Kidney tubule cell (primary cell): ENCODE measurements around the gene TALDO1.
"Not testable (repeated sequence)": the region's sequence is repeated elsewhere in the genome, so short reads cannot be mapped to it uniquely, and the experiment has no call there.

Experiments
- DNase-seq: peaks from one replicate; pipeline ENCODE4 v3.0.0-alpha.2; 2018; ENCODE audit warnings: low spot score

The TALDO1 gene

DNA sequence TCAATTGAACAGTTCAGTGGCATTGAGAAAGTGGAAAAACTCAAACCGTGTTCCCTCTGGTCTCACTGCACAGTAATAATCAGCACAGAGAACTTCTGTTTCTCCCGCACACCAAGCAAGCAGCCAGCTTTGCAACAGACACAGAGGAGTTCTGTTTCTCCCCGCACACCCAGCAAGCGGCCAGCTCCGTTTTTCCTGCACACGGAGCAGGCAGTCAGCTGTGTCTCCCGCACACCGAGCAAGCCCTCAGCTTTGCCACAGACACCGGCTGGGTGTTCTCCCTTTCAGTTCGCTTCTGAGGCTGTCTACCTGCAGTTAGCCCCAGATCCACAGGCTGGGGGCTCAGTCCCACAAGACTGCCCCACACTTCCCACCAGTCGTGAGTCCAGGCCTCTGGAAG, 9.9 kb upstream of the TALDO1 start:
- no peak for DNase-seq

DNA sequence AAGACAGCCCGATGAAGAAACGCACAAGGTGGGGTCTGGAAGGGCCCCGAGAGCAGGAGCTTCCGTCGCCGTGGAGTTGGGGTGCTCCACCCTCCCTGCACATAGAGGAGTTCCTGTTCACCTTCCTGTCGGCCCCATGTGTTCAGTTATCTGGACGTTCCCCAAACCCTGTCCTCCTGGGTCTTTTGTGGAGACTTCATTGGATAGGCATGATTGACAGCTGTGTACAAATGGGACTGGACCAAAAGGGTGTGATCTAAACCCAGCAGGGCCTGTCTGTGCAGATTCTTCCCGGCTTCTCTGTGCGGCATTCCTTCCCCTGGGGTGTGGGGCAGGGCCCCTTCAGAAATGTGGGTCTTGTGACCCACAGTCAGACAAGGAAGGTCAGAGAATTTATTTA, 9.4 kb upstream of the TALDO1 start:
- DNase-seq: not testable (repeated sequence)

DNA sequence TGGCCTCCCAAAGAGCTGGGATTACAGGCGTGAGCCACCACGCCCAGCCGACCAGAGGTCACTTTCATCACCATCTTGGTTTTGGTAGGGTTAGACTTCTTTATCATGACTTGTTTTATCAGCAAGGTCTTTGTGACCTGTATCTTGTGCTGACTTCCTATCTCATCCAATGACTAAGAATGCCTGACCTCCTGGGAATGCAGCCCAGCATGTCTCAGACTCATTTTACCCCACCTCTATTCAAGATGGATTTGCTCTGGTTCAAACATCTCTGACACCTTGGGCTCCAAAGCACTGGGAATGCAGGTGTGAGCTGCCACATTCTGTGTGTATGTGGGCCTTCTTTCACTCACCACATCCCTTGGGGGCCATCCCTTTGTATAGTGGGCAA, 5.1 kb upstream of the TALDO1 start:
- peak; percentile 26 for DNase-seq

DNA sequence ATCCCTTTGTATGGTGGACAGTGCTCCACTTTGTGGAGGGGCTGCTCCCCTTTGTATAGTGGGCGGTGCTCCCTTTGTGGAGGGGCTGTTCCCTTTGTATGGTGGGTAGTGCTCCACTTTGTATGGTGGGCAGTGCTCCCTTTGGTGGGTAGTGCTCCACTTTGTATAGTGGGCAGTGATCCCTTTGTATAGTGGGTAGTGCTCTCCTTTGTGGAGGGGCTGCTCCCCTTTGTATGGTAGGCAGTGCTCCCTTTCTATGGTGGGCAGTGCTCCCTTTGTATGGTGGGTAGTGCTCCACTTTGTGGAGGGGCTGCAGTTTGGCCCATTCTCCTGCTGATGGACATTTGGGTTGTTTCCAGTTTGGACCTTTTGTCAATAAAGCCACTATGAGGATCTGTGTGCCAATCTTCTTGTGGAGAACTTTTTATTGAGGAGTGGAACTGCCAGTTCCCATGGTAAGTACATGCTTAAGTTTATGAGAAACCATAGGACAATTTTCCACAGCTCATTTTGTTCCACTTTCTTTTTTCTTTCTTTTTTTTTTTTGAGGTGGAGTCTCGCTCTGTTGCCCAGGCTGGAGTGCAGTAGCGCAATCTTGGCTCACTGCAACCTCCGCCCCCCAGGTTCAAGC, 4.6 kb upstream of the TALDO1 start:
- no peak for DNase-seq

DNA sequence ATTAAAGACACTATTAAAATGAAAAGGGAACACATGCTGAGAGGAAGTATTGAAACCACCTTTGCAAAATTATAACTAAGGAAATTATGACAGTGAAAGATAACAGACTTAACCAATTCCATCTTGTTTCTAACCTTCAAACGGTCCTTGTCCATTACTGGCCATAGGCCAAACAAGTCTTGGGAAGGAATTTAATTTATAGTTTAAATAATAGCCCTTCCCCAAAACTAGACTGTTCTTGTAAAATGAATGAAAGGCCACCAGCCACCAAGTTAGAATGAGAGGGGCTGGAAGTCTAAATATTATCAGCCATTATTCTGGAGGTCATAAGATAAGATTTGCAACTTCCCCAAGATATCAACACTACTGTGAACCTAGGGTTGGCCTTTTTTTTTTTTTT, 1.8 kb upstream of the TALDO1 start:
- no peak for DNase-seq

DNA sequence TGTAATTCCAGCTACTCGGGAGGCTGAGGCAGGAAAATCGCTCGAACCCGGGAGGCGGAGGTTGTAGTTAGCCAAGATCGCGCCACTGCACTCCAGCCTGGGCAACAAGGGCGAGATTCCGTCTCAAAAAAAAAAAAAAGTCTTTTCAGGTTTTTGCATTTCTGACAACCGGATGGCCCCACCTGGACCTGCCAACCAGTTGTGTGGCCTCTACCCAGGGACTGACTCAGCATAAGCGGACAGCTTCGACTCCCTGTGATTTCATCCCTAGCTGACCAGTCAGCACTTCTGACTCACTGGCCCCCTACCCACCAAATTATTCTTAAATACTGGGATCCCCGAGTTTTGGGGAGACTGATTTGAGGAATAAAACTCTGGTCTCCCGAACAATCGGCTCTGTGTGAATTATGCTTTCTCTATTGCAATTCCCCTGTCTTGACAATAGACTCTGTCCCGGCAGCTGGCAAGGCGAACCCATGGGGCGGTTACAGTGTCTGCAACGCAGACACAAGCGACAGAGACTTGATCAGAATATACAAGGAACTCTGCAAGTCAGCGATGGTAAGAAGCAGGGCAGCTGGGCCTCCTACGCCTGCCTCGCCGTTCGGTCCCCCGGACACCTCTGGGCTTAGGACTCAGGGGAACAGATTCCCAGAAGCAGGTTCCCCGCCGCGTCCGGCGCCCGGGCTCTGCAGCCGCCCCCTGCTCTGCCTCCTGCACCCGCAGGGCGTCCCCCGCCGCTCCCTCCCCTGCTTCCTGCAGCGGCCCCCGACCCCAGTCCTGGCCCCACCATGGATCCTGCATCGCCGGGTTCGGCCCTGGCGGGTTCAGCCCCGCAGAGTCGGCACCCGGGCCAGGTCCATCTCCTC, 741 bp upstream of the TALDO1 start:
- peak; percentile 67 for DNase-seq

DNA sequence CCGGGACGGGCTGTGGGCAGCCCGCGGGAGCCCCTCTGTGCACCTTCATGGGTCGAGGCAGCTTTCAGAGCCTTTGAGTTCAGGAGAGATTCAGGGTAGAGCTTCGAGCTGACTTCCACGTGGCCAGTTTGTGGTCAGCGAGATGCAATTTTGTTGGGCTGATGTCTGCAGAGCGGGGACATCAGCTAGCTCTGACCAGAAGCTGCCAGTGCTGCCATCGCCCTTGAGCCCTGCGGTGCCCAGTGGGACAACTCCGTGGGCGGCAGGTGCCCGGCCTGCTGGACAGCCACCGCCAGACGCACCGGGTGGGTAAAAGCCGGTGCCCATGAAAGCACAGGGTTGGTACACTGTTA, 719 bp downstream of the TALDO1 start:
- peak; percentile 41 for DNase-seq

DNA sequence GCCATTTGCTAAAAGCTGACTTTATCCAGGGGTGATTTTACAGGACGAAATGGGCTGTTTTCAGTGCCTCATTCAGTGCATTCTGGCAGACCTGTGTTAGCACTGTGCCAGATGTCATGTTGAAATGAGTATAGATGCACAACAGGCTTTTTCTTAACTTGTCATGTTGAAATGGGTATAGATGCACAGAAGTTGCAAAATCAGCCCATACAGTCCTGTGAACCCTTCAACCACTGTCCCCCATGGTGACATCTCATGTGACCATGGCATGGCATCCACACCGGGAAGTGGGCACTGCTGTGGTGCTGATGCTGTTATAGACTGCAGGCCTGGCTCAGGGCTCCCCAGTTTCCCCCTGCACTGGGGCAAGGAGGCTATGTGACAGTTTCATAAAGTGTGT, 2.5 kb downstream of the TALDO1 start:
- no peak for DNase-seq

DNA sequence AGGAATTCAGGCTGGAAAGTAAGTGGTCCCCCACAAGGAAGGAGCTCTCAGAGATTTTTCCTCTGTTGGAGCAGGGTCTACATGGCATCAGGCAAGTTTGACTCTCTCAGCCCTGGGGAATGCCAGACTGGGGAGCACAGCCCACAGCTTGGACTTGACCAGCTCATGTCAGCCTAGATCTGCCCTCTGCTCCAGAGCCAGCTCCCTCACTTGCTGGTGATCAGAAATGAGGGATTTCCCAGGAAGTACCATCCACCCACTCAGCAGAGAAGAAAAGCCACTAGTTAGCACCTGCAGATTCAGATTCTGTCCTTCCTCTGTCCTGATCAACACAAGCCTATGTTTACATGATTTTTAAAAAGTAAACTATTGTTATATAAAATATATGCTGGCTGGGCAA, 13.0 kb downstream of the TALDO1 start:
- DNase-seq: no peak

DNA sequence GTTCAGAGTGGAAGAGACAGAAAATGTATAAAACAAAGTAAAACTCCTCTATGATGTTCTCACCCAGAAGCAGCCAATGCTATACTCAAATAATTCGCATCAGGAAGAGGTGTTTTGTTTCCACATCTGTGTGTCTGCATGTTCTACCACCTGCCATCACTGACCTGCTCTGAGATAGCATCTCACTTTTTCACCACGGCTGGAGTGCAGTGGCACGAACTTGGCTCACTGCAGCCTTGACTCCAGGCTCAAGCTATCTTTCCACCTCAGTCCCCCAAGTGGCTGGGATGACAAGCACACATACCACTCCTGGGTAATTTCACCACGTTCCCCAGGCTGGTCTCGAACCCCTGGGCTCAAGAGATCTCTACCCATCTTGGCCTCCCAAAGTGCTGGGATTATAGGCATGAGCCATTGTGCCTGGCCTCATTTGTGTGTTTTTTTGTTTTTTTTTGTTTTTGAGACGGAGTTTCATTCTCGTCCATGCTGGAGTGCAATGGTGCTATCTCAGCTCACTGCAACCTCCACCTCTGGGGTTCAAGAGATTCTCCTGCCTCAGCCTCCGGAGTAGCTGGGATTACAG, 14.4 kb downstream of the TALDO1 start:
- no peak for DNase-seq

DNA sequence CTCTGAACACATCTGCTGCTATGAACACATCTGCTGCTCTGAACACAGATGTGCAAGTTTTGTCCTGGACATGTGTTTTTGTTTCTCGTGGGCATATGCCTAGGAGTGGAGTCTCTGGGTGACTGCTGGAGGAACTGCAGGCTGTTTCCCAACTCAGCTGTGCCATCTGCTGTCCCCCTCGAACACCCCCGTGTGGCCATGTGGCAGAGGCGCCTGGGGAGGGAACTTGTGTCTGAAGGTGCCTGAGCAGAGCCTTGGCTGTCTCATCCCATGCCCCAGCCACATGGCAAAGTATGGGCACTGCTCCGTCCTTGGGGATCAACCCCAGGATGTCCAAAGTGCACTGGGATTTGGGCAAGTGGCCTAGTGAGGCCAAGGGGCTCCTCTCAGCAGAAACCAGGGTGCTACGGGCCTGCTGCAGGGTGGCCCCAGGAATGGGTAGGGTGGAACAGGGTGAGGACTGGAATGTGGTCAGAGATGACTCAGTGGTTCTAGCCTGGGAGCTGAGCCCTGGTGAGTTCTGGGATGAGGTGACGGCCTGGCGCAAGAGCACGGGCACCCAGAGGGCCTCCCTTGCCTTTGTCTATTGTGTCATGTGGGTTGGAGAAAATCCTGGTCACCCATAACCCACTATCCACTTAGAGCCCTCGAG, 15.3 kb downstream of the TALDO1 start:
- DNase-seq: peak; percentile 78

DNA sequence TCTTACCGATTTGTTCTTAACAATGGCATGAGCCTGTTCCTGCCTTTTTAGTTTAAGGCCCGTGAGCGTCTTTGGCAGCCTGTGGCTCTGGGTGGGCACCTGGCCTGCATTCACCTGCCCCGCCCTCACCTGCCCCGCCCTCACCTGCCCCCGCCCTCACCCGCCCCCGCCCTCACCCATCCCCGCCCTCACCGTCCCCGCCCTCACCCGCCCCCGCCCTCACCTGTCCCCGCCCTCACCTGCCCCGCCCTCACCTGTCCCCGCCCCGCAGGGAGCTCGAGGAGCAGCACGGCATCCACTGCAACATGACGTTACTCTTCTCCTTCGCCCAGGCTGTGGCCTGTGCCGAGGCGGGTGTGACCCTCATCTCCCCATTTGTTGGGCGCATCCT, 15.8 kb downstream of the TALDO1 start:
- DNase-seq: no peak

DNA sequence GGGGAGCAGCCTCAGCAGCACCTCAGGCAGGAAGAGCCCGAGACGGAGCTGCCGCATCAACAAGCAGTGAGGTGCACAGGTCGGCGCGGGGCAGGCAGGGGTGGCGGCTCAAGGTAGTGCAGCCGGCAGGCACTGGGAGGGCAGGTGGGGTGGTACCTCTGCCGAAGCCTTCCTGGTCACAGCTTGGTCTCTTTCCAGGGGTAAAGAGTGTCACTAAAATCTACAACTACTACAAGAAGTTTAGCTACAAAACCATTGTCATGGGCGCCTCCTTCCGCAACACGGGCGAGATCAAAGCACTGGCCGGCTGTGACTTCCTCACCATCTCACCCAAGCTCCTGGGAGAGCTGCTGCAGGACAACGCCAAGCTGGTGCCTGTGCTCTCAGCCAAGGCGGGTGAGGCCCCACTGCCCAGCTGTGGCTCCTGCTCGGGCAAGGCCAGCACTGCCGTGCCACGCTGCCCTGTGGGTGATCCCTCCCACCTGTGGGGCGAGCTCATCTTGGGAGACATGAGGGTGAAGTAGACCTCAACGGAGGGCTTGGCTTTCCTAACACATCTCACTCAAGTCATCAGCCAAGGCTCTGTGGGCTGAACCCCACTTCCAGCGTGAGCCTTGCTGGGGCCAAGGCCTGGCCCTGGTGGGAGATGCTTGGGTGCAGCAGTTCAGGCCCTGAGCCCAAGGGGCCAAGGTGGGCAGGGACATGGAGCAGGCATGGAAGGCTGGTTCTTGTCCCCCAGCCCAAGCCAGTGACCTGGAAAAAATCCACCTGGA, 16.5 kb downstream of the TALDO1 start:
- no peak for DNase-seq

DNA sequence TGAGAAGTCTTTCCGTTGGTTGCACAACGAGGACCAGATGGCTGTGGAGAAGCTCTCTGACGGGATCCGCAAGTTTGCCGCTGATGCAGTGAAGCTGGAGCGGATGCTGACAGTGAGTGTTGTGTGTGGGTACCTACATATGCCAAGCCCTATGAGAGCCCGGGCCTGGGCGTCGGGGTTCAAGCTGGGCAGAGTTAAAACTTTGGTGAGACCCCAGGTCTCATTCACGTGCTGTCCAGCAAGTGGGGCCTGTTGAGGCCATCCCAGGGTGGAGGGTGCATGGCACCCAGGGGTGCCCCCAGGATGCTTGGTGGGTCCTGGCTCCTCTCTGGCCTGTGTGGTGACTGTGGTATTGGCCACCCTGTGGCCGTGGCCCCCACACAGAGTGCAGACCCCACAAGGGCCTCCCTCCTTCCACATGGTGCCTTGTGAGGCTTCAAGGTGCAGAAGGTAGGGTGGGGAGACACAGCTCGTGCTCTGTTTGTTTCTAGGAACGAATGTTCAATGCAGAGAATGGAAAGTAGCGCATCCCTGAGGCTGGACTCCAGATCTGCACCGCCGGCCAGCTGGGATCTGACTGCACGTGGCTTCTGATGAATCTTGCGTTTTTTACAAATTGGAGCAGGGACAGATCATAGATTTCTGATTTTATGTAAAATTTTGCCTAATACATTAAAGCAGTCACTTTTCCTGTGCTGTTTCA, 17.2 kb downstream of the TALDO1 start:
- no peak for DNase-seq

DNA sequence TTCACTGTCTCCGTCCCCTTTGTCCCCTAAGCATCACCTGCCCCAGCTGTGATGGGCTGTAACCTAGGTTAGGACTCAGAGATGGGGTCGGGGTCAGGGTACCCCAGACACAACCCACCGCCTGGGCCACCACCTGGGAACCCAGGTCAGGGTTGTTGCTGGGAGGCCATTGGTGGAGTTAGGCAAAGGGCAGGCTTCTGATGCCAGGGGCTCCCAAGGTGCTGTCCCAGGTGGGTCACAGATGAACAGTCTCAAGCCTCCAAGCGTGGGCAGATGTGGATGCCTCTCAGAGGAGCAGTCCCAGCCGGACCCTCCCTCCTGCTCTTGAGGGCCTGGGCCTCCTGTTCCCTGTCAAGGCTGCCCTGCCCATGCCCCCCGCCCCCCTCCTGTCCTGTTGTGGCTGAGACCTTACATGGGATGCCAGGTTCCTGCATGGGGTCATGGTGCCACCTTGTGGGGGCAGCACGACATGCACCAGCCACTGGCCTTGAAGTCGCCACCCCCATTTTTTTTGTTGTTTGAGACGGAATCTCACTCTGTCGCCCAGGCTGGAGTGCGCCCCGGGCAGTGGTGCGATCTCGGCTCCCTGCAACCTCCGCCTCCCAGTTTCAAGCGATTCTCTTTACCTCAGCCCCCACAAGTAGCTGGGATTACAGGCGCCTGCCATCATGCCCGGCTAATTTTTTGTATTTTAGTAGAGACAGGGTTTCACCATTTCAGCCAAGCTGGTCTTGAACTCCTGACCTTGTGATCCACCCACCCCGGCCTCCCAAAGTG, 17.9 kb downstream of the TALDO1 start:
- DNase-seq: peak; percentile 70

DNA sequence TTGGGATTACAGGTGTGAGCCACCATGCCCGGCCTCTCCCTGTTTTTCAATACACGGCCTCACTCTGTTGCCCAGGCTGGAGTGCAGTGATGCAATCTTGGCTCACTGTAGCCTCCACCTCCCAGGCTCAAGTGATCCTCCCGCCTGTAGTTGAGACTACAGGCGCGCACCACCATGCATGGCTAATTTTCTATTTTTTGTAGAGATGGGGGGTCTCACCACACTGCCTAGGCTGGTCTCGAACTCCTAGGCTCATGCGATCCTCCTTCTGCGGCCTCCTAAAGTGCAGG, 18.5 kb downstream of the TALDO1 start:
- no peak for DNase-seq

DNA sequence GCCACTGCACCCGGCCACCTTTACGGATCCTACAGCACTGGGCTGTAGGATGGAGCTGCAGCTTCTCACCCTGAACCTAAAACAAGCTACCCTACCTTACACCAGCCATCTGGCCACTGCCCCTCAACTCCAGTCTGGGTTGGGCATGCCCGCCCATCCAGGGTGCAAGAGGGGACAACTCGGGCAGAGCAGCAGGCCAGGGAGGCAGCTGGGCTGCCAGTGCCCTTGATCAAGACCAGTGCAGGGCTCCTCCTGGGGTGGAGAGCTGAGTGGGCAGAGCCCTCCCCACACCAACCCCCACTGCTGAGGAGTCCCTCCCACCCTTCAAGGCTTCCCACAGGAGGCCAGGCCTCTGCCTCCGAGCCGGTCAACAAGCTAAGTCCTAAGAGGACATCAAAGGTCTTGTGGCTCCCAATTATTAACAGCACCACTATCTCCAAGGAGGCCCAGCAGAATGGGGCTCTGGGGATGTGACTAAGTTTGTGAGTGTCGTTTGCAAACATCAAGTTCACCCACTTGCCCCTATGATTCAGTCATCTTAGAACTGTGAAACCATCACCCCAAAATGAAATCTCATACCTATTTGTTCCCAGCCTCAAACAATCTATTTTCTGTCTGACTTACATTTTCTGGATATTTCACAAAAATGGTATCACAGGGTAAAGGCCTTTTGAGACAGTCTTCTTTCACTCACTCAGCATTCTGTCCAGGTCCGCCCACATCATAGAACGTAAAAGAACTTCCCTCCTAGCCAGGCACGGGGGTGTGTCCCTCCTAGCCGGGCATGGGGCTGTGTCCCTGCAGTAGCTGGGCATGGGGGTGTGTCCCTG, 19.1 kb downstream of the TALDO1 start:
- DNase-seq: no peak

DNA sequence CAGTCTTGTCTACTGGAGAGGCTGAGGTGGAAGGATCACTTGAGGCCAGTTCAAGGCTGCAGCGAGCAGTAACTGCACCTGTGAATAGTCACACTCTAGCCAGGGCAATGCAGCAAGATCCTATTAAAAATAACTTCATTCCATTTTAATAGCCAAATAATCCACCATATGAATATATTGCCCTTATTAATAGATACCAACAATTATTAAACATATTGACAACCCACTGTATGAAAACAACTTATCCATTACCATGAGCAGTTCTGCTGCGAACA, 19.6 kb downstream of the TALDO1 start:
- no peak for DNase-seq

DNA sequence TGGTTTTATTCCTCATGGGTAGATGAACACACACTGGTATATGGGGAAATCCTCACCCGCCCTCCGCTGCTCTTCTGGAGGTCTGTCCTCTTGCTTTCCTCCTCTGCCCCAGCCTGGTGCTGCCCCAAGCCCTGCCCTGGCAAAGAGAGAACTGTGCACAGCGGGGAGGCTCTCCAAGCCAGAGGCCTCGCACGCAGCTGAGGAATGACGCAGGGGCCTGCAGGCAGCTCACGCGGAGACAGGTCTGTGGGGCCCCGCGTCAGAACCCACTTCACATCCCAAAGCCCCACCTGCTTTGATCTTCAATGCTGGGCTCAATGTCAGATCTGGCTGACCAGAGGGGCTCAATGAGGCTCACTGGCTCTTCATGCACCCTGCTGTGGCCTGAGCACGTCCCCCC, 20.0 kb downstream of the TALDO1 start:
- no peak for DNase-seq

DNA sequence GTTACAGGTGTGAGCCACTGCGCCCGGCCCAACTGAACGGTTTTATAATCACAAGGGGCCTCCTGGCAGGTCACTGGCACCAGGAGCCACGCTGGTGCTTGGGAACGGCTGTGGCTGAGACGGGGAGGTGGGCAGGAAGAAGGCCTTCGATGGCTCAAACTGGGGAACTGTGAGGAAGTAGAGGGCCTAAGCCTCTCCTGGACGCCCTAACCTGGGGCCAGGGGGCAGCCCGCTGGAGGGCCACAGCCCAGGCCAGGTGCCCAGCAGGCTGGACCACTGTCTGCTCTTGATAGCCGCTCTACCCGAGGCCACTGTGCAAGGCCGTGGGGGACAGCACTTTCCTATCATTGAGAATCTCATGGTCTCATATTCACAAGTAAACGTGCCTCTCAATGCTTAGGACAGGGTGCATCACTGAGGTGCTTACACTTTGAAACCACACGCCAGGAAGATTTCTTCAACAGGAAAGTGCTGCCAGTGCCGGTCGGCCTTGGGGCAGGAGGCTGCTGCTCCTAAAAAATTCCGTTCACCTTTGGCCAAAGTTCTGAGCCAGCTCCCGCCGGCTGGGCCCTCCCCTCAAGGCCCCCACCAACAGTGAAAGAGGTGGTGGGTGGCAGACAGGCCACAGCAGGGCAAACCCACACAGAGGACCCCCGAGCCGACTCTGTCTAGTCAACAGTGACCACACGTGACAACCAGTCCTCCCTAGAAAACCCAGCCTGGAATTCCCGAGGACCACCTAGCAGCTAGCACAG, 22.8 kb downstream of the TALDO1 start:
- DNase-seq: no peak
